ENCODE measurements around the gene IDUA.

The IDUA gene

DNA sequence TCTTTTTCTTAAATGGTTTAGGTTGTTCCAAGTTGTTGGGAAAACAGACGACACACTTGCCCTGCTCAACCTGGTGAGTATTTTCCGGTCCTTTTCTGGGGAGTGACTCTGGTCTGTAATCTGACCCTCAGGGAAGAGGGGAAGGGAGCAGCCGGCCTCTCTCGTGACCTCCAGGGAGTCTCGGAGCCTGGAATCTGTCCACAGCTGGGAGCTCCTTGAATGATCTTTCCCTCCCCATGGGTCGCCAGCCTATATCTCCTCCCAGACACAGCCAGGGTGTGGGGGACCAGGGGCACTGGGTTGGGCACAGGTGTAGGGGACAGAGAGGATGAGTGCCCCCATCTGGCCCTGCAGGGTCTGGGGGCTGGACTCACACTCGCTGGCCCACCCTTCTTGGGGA lies 35.7 kb upstream of the IDUA start:
- no peaks in the 10 kb centered on the region for H4K20me1 ChIP-seq (ENCODE audit: low read depth, low read length)
- H3K9me3 ChIP-seq (ENCODE audit: insufficient read depth, low read length): no peaks in the 10 kb centered on the region
- no peak overlapping the region for H2AFZ ChIP-seq (ENCODE audit: low read depth, low read length, severe bottlenecking)
- no peak overlapping the region for H3K9ac ChIP-seq (ENCODE audit: low read length)
- no peak overlapping the region for H3K4me3 ChIP-seq (ENCODE audit: insufficient read depth, low read length, poor library complexity, severe bottlenecking)
- TF ChIP-seq, protein P1, sequence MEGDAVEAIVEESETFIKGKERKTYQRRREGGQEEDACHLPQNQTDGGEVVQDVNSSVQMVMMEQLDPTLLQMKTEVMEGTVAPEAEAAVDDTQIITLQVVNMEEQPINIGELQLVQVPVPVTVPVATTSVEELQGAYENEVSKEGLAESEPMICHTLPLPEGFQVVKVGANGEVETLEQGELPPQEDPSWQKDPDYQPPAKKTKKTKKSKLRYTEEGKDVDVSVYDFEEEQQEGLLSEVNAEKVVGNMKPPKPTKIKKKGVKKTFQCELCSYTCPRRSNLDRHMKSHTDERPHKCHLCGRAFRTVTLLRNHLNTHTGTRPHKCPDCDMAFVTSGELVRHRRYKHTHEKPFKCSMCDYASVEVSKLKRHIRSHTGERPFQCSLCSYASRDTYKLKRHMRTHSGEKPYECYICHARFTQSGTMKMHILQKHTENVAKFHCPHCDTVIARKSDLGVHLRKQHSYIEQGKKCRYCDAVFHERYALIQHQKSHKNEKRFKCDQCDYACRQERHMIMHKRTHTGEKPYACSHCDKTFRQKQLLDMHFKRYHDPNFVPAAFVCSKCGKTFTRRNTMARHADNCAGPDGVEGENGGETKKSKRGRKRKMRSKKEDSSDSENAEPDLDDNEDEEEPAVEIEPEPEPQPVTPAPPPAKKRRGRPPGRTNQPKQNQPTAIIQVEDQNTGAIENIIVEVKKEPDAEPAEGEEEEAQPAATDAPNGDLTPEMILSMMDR (IDR thresholded peaks at IDR 0.05; ENCODE audit: insufficient read depth, low read length, poor library complexity, severe bottlenecking): no peak
- no peaks in the 10 kb centered on the region for H3K9me2 ChIP-seq (replicated peaks; ENCODE audit: insufficient read depth, low read length)
- no peaks in the 10 kb centered on the region for H3K79me2 ChIP-seq (ENCODE audit: insufficient read depth, low read length)
- H3K27me3 ChIP-seq (ENCODE audit: low read length): no peaks in the 10 kb centered on the region
- no peaks in the 10 kb centered on the region for H3F3A ChIP-seq (ENCODE audit: insufficient read depth)
- no peak overlapping the region for H3K4me2 ChIP-seq (ENCODE audit: low read depth, low read length, poor library complexity, severe bottlenecking)
- H3K36me3 ChIP-seq (ENCODE audit: low read length): no peaks in the 10 kb centered on the region
- no peak overlapping the region for H3K27ac ChIP-seq (ENCODE audit: low read depth, low read length)

DNA sequence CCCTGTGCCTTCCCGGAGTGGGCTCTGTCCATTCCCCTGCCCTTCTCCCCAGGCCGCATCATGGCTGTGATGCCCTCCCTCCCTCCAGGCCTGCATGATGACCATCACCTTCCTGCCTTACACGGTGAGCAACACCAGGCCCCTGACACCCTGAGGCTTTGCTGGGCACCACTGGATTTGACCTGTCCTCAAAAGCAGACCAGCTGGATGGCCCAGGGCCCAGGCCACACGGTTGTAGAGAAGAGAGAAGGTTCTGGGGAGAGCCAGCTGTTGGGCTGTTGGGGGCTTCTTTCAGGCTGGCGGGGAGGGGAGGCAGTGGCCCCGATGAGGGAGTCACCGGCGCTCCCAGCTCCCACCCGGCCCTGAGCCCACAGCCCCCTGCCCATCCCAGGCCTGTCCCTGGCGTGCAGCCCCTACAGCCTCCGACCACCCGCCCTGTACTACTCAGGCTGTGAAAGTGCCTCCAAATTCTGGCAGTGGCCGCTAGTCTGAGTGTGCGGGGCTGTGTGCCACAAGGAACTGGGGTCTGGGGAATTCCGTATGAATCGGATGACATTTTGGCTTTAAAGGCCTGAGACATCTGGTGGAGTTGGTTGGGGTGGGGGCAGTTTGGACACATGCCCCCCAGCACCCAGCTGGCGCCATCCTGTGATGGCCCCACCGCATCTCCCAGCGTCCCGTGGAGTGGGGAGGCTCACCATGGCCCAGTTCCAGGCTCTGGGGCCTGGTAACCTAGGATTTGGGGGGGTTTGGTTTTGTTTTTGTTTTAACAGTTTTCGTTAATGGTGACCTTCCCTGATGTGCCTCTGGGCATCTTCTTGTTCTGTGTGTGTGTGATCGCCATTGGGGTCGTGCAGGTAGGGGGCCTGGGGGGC lies 35.0 kb upstream of the IDUA start:
- no peaks in the 10 kb centered on the region for H3K9me2 ChIP-seq (replicated peaks; ENCODE audit: insufficient read depth, low read length)
- H3K27me3 ChIP-seq (ENCODE audit: low read length): no peaks in the 10 kb centered on the region
- no peak overlapping the region for H2AFZ ChIP-seq (ENCODE audit: low read depth, low read length, severe bottlenecking)
- H4K20me1 ChIP-seq (ENCODE audit: low read depth, low read length): no peaks in the 10 kb centered on the region
- no peak overlapping the region for H3K9ac ChIP-seq (ENCODE audit: low read length)
- TF ChIP-seq, protein P1 (IDR thresholded peaks at IDR 0.05; ENCODE audit: insufficient read depth, low read length, poor library complexity, severe bottlenecking): no peak
- TF ChIP-seq EZH2phosphoT487 (conservative IDR thresholded peaks at IDR 0.05; ENCODE audit: low read length): no peak
- no peak overlapping the region for H3K27ac ChIP-seq (ENCODE audit: low read depth, low read length)
- no peak overlapping the region for H3K4me2 ChIP-seq (ENCODE audit: low read depth, low read length, poor library complexity, severe bottlenecking)
- H3F3A ChIP-seq (ENCODE audit: insufficient read depth): no peaks in the 10 kb centered on the region
- H3K36me3 ChIP-seq (ENCODE audit: low read length): no peaks in the 10 kb centered on the region
- H3K4me3 ChIP-seq (ENCODE audit: insufficient read depth, low read length, poor library complexity, severe bottlenecking): no peak overlapping the region
- H3K79me2 ChIP-seq (ENCODE audit: insufficient read depth, low read length): no peaks in the 10 kb centered on the region
- no peaks in the 10 kb centered on the region for H3K9me3 ChIP-seq (ENCODE audit: insufficient read depth, low read length)

DNA sequence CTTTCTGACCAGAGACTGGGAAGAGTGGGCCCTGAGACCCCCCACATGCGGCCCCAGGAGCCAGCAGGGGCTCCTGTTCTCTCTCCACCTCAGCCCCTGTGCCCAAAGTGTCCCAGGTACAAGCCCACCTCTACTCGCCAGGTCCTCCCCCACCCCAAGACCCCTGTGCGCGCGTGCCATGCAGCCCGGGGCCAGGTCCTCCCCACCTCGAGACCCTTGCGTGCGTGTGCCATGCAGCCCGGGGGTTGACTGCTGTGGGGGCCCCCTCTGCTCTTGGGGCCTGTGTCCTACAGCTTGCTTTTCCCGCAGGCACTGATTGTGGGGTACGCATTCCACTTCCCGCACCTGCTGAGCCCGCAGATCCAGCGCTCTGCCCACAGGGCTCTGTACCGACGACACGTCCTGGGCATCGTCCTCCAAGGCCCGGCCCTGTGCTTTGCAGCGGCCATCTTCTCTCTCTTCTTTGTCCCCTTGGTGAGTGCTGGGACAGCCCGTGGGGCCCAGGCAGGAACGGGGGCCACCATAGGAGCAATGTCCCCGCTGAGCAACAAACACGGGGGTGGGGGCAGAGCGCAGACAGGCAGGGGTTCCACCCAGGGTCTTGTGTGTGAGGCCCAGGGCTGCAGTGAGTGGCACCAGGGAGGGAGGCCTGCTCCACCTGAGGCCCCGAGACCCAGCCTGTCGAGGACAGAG lies 33.8 kb upstream of the IDUA start:
- H4K20me1 ChIP-seq (ENCODE audit: low read depth, low read length): no peaks in the 10 kb centered on the region
- no peak overlapping the region for H3K4me2 ChIP-seq (ENCODE audit: low read depth, low read length, poor library complexity, severe bottlenecking)
- no peak overlapping the region for H3K4me3 ChIP-seq (ENCODE audit: insufficient read depth, low read length, poor library complexity, severe bottlenecking)
- H2AFZ ChIP-seq (ENCODE audit: low read depth, low read length, severe bottlenecking): no peak overlapping the region
- H3K27ac ChIP-seq (ENCODE audit: low read depth, low read length): no peak overlapping the region
- no peaks in the 10 kb centered on the region for H3K9me3 ChIP-seq (ENCODE audit: insufficient read depth, low read length)
- no peaks in the 10 kb centered on the region for H3K36me3 ChIP-seq (ENCODE audit: low read length)
- H3K9me2 ChIP-seq (replicated peaks; ENCODE audit: insufficient read depth, low read length): no peaks in the 10 kb centered on the region
- H3K27me3 ChIP-seq (ENCODE audit: low read length): no peaks in the 10 kb centered on the region
- no peaks in the 10 kb centered on the region for H3K79me2 ChIP-seq (ENCODE audit: insufficient read depth, low read length)
- no peaks in the 10 kb centered on the region for H3F3A ChIP-seq (ENCODE audit: insufficient read depth)
- no peak overlapping the region for H3K9ac ChIP-seq (ENCODE audit: low read length)
- no peak for TF ChIP-seq EZH2phosphoT487 (conservative IDR thresholded peaks at IDR 0.05; ENCODE audit: low read length)
- TF ChIP-seq, protein P1 (IDR thresholded peaks at IDR 0.05; ENCODE audit: insufficient read depth, low read length, poor library complexity, severe bottlenecking): no peak

Data from SU-DHL-6 (cell line).